Measurements from ENCODE around the gene DET1. TPM values are rescaled to one million over a fixed set of nuclear protein-coding genes. Genes with fewer than 3 reads are reported as not detected.
A peak's percentile ranks its signal among the peaks of the same experiment; 100 is the strongest.
"Not testable (repeated sequence)": the region's sequence is repeated elsewhere in the genome, so short reads cannot be mapped to it uniquely, and the experiment has no call there.

DET1 gene
- total RNA-seq, 8 experiments from 2014 or later: 5.5 to 16.4 (median 10.6) TPM

GRCh38 chr15:88537591-88538317 is 8.7 kb downstream of the DET1 start:
- Histone ChIP-seq H3K4me1 (replicated peaks in 1 of 2) (peaks cover 12 to 13% of the 10 kb centered on the region in 2 donors), H3K4me3 (no peak overlapping the region), H3K27ac (no peak overlapping the region)
- 72 to 100% (median 96%) methylated on average over 1 to 6 of the region's 7 CpGs; no CpG with 5 or more reads in 1 of the 10 experiments for WGBS, 10 experiments
- in situ Hi-C loops (cut with MboI; ENCODE audit: low pct_unique_long_range_greater_than_20kb in 2 of 9, low sequenced_read_pairs in 9 of 9, unreplicated experiment in 9 of 9): no loop called here
- ATAC-seq (replicated peaks in 6 of 8): peak in 3 of 8 experiments; percentile 22 to 50 (median 41)

GRCh38 chr15:88535607-88536313 is 10.7 kb downstream of the DET1 start:
- H3K4me3 ChIP-seq: no peak overlapping the region
- ATAC-seq (replicated peaks in 6 of 8): no peak
- no peak overlapping the region for H3K27ac ChIP-seq
- WGBS, 10 experiments: 65 to 100% (median 89%) methylated on average over 1 to 3 of the region's 3 CpGs; no CpG with 5 or more reads in 1 of the 10 experiments
- peaks cover 4% of the 10 kb centered on the region in 2 donors for H3K4me1 ChIP-seq (replicated peaks in 1 of 2)
- in situ Hi-C loops (cut with MboI; ENCODE audit: low pct_unique_long_range_greater_than_20kb in 2 of 9, low sequenced_read_pairs in 9 of 9, unreplicated experiment in 9 of 9): no loop called here

- Histone ChIP-seq H3K27ac (no peak overlapping the region), H3K4me1 (replicated peaks in 1 of 2) (peaks cover under 1 to 1% of the 10 kb centered on the region in 2 donors), H3K4me3 (no peak overlapping the region)
- in situ Hi-C loops (cut with MboI; ENCODE audit: low pct_unique_long_range_greater_than_20kb in 2 of 9, low sequenced_read_pairs in 9 of 9, unreplicated experiment in 9 of 9): no loop called here
- ATAC-seq (replicated peaks in 6 of 8): no peak
Observed at GRCh38 chr15:88535100-88535499, 11.4 kb downstream of the DET1 start.

GRCh38 chr15:88533376-88533775 is 13.1 kb downstream of the DET1 start:
- Histone ChIP-seq H3K4me1 (replicated peaks in 1 of 2) (peaks cover 0 to 2% of the 10 kb centered on the region in 2 donors), H3K27ac (no peak overlapping the region), H3K4me3 (no peak overlapping the region)
- ATAC-seq (replicated peaks in 6 of 8): no peak
- 80 to 100% (median 92%) methylated on average over 1 to 3 of the region's 3 CpGs; no CpG with 5 or more reads in 1 of the 10 experiments for WGBS, 10 experiments
- in situ Hi-C loops (cut with MboI; ENCODE audit: low pct_unique_long_range_greater_than_20kb in 2 of 9, low sequenced_read_pairs in 9 of 9, unreplicated experiment in 9 of 9): no loop called here

GRCh38 chr15:88529021-88529630 is 17.4 kb downstream of the DET1 start:
- no peak overlapping the region for H3K27ac ChIP-seq
- 100% methylated on average over 1 of the region's 1 CpG; no CpG with 5 or more reads in 5 of the 10 experiments for WGBS, 10 experiments
- ATAC-seq (replicated peaks in 6 of 8): peak in 1 of 8 experiments; percentile 25
- peaks cover 0 to 2% of the 10 kb centered on the region in 2 donors for H3K4me1 ChIP-seq (replicated peaks in 1 of 2)
- in situ Hi-C loops (cut with MboI; ENCODE audit: low pct_unique_long_range_greater_than_20kb in 2 of 9, low sequenced_read_pairs in 9 of 9, unreplicated experiment in 9 of 9): no loop called here
- no peak overlapping the region for H3K4me3 ChIP-seq

DNA sequence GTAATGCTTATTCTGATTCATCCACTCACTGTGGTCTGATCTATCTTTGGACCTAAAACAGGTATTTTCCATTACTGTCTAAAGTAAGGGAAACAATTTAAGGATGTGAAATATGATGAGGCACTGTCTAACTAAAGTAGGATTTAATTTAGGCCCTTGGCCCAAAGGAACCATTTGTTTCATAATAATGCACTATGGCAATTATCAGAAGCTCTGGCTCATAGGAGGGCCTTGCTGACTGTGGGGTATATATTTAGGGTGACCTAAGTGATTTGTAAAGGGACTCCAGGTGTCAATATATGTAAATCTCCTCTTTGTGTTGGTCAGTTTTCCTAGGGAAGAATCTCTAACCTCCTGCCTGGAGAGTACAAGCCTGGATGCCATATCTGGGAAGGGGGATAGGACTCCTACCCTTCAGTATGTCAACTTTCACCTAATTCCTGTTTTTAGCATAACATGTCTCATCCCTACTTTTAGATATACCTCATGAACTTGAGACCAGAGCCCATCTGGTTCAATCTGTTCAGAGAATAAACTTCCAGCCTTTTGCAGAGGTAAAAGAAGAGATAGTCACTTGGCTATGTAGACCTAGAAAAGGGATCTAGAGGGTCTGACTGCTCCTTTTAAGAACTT is 20.1 kb downstream of the DET1 start:
- in situ Hi-C loops (cut with MboI; ENCODE audit: low pct_unique_long_range_greater_than_20kb in 2 of 9, low sequenced_read_pairs in 9 of 9, unreplicated experiment in 9 of 9): no loop called here
- Histone ChIP-seq H3K4me1 (replicated peaks in 1 of 2) (peaks cover 0 to 2% of the 10 kb centered on the region in 2 donors), H3K4me3 (no peak overlapping the region), H3K27ac (no peak overlapping the region)
- ATAC-seq (replicated peaks in 6 of 8): no peak

- no peak for ATAC-seq (replicated peaks in 6 of 8)
- no peak overlapping the region for H3K27ac ChIP-seq
- in situ Hi-C loops (cut with MboI; ENCODE audit: low pct_unique_long_range_greater_than_20kb in 2 of 9, low sequenced_read_pairs in 9 of 9, unreplicated experiment in 9 of 9): no loop called here
- no peak overlapping the region for H3K4me3 ChIP-seq
- H3K4me1 ChIP-seq (replicated peaks in 1 of 2): peaks cover 0 to 2% of the 10 kb centered on the region in 2 donors
Observed at GRCh38 chr15:88525418-88525817, 21.1 kb downstream of the DET1 start.

DNA sequence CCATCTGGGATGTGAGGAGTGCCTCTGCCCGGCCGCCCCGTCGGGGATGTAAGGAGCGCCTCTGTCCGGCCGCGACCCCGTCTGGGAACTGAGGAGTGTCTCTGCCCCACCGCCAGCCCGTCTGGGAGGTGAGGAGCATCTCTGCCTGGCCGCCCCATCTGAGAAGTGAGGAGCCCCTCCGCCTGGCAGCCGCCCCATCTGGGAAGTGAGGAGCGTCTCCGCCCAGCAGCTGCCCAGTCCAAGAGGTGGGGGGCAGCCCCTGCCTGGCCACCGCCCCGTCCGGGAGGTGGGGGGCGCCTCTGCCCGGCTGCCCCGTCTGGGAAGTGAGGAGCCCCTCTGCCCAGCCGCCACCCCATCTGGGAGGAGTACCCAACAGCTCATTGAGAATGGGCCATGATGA is 22.4 kb downstream of the DET1 start:
- in situ Hi-C loops (cut with MboI; ENCODE audit: low pct_unique_long_range_greater_than_20kb in 2 of 9, low sequenced_read_pairs in 9 of 9, unreplicated experiment in 9 of 9); H3K4me1 ChIP-seq (replicated peaks in 1 of 2); ATAC-seq (replicated peaks in 6 of 8); H3K4me3 ChIP-seq; H3K27ac ChIP-seq: not testable (repeated sequence)
- no CpG with 5 or more reads among the region's 23 CpGs for WGBS, 10 experiments

DNA sequence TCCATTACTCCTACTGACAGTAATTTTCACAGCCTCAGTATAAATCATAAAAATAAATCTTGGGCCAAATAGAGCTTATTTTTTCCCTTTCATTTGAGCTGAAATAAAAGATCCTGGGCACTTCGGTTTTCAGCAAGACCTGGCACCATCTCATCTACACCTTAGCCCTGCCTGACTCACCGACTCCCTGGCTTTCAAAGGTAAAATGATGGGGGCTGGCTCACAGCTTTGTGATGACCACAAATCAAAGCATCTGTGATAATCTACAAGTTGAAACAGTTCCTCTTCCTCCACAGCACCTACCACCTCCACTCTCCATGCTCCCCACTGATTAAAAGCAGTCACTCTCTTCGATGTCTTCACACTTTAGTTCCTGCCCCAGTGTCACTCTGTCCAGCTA is 27.6 kb downstream of the DET1 start:
- in situ Hi-C loops (cut with MboI; ENCODE audit: low pct_unique_long_range_greater_than_20kb in 2 of 9, low sequenced_read_pairs in 9 of 9, unreplicated experiment in 9 of 9): no loop called here
- 80 to 100% (median 96%) methylated on average over 1 to 3 of the region's 3 CpGs; no CpG with 5 or more reads in 1 of the 10 experiments for WGBS, 10 experiments
- Histone ChIP-seq H3K27ac (no peak overlapping the region), H3K4me3 (no peak overlapping the region), H3K4me1 (replicated peaks in 1 of 2) (no peaks in the 10 kb centered on the region)
- no peak for ATAC-seq (replicated peaks in 6 of 8)

DNA sequence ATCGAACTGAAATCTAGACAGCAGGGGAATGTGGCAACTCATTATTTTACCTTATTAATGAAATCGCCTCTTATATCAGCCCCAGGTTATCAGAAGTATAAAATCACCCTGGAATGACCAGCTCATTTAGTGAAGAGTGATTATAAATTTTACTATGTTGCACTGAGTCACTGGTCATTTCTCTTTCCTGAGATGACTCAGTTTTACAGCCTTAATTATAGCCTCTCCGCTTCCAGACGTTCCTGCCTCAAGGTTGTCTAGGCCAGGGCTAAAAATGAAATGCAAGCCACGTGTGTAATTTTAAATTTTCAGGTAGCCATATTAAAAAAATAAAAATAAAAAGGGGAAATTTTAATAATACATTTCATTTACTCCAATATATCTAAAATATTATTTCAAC is 33.3 kb downstream of the DET1 start:
- ATAC-seq (replicated peaks in 6 of 8): peak in 3 of 8 experiments; percentile 58 to 87 (median 74)
- no peak overlapping the region for H3K4me3 ChIP-seq
- no peak overlapping the region for H3K27ac ChIP-seq
- WGBS, 10 experiments: 28 to 93% (median 79%) methylated on average over 1 to 5 of the region's 5 CpGs
- in situ Hi-C loops (cut with MboI; ENCODE audit: low pct_unique_long_range_greater_than_20kb in 2 of 9, low sequenced_read_pairs in 9 of 9, unreplicated experiment in 9 of 9): no loop called here
- no peaks in the 10 kb centered on the region for H3K4me1 ChIP-seq (replicated peaks in 1 of 2)

DNA sequence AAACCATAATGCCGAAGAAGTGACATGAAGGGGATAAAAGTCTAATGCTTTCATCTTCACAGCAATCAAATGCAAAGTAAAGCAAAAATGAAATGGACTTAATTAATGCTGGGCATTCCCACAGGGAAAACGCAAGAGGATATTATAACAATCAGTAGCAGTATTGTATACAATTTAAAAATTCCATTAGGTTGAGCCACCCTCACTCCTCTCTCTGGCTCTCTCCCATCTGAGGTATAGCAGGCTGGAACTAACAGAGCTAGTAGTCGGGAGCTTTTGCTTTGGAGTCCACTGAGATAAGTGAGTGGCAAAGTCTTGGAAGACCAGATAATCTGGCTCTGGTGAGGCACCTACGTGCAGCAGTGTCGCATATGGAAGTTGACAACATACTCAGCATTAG is 33.9 kb downstream of the DET1 start:
- H3K4me3 ChIP-seq: no peak overlapping the region
- H3K4me1 ChIP-seq (replicated peaks in 1 of 2): no peaks in the 10 kb centered on the region
- in situ Hi-C loops (cut with MboI; ENCODE audit: low pct_unique_long_range_greater_than_20kb in 2 of 9, low sequenced_read_pairs in 9 of 9, unreplicated experiment in 9 of 9): no loop called here
- no peak for ATAC-seq (replicated peaks in 6 of 8)
- WGBS, 10 experiments: 82 to 100% (median 97%) methylated on average over 1 to 5 of the region's 5 CpGs
- no peak overlapping the region for H3K27ac ChIP-seq

GRCh38 chr15:88512078-88512477 is 34.4 kb downstream of the DET1 start:
- H3K27ac ChIP-seq: no peak overlapping the region
- no peak for ATAC-seq (replicated peaks in 6 of 8)

GRCh38 chr15:88511161-88511560 is 35.3 kb downstream of the DET1 start:
- 50 to 100% (median 73%) methylated on average over 1 to 2 of the region's 2 CpGs; no CpG with 5 or more reads in 3 of the 10 experiments for WGBS, 10 experiments
- Histone ChIP-seq H3K4me1 (replicated peaks in 1 of 2) (no peaks in the 10 kb centered on the region), H3K27ac (no peak overlapping the region), H3K4me3 (no peak overlapping the region)
- ATAC-seq (replicated peaks in 6 of 8): no peak
- in situ Hi-C loops (cut with MboI; ENCODE audit: low pct_unique_long_range_greater_than_20kb in 2 of 9, low sequenced_read_pairs in 9 of 9, unreplicated experiment in 9 of 9): no loop called here

More at GRCh38 chr15:88512078-88512477, 34.4 kb downstream of the DET1 start:
- 20 to 100% (median 80%) methylated on average over 1 to 2 of the region's 3 CpGs; no CpG with 5 or more reads in 5 of the 10 experiments for WGBS, 10 experiments
- Histone ChIP-seq H3K4me1 (replicated peaks in 1 of 2) (no peaks in the 10 kb centered on the region), H3K4me3 (no peak overlapping the region)
- in situ Hi-C loops (cut with MboI; ENCODE audit: low pct_unique_long_range_greater_than_20kb in 2 of 9, low sequenced_read_pairs in 9 of 9, unreplicated experiment in 9 of 9): no loop called here
